Right lobe of liver (tissue), 4 donors: ENCODE results near the gene FCHSD1.

Experiments used
- POLR2A ChIP-seq: fragments of 450-650 bp; IDR thresholded peaks from one replicate; pipeline ENCODE4 v1.6.1; 2017; ENCODE audit warnings: antibody characterized with exemption, mild to moderate bottlenecking
- TF ChIP-seq, protein P1 (sequence below), 4 donors: fragments of 200-600 bp in 3 of 4; fragments of 450-650 bp in 1 of 4; IDR thresholded peaks; one replicate each; pipeline versions ENCODE4 v1.5.1 to v1.8.0; 2016 to 2022; ENCODE audit warnings: antibody characterized with exemption in 4 of 4, mild to moderate bottlenecking in 2 of 4
- donor health status: DM: no; HTN: no; CAD: no.
- donor health status: DM: no; HTN: no; CAD: no.
- donor health status: DM: no; HTN: yes; CAD: no.

DNA sequence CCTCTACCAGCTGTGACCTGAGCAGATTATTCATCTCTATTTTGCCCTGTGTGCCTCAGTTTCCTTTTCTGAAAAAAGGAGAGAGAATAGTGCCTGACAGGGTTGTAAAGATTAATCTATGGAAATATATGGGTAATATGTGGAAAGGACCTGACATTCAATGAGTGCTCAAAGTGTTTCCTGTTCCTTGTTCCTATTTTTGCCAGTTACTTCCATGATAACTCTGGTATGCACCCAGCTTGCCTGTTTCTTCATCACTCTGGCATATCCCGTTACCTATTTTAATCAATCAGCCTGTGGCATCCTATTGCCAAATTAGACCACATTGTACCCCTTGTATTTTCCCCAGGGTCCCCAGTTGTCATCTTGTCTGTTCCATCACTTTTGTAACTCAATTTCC, 34.4 kb upstream of the FCHSD1 start:
- TF ChIP-seq, protein P1, sequence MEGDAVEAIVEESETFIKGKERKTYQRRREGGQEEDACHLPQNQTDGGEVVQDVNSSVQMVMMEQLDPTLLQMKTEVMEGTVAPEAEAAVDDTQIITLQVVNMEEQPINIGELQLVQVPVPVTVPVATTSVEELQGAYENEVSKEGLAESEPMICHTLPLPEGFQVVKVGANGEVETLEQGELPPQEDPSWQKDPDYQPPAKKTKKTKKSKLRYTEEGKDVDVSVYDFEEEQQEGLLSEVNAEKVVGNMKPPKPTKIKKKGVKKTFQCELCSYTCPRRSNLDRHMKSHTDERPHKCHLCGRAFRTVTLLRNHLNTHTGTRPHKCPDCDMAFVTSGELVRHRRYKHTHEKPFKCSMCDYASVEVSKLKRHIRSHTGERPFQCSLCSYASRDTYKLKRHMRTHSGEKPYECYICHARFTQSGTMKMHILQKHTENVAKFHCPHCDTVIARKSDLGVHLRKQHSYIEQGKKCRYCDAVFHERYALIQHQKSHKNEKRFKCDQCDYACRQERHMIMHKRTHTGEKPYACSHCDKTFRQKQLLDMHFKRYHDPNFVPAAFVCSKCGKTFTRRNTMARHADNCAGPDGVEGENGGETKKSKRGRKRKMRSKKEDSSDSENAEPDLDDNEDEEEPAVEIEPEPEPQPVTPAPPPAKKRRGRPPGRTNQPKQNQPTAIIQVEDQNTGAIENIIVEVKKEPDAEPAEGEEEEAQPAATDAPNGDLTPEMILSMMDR (IDR thresholded peaks at IDR 0.05) = no peak
- TF ChIP-seq POLR2A = no peak
